GM23338 (cell line): Measurements from ENCODE around the gene JAZF1. TPM values are rescaled to one million over a fixed set of nuclear protein-coding genes. Genes with fewer than 3 reads are reported as not detected.

ENCODE experiments used
- ATAC-seq: fragments of 200-7000 bp; cut with Tn5 transposase; 3 replicates; pipeline ENCODE4 v1.9.1; 2020
- DNase-seq: peaks from one replicate; pipeline ENCODE4 v3.0.0-alpha.2; 2015; ENCODE audit warnings: low spot score
- H2AFZ ChIP-seq: fragments of 200-600 bp; sonication (generic); 2 replicates; pipeline ENCODE4 v1.8.0; 2016; ENCODE audit warnings: antibody characterized with exemption, mild to moderate bottlenecking, moderate library complexity
- H3F3A ChIP-seq: fragments of 200-600 bp; sonication (generic); replicated peaks from 2 replicates; pipeline ENCODE4 v1.8.0; 2017; ENCODE audit warnings: antibody characterized with exemption, mixed run types, low read depth
- H3K27ac ChIP-seq: fragments of 200-600 bp; sonication (generic); 2 replicates; pipeline ENCODE4 v1.6.1; 2016; ENCODE audit warnings: low read depth
- H3K27me3 ChIP-seq: fragments of 200-600 bp; sonication (generic); 2 replicates; pipeline ENCODE4 v1.8.0; 2016; ENCODE audit warnings: mild to moderate bottlenecking, mixed run types, moderate library complexity; ENCODE audit not compliant: insufficient read depth
- H3K36me3 ChIP-seq: fragments of 200-600 bp; sonication (generic); 2 replicates; pipeline ENCODE4 v1.8.0; 2016; ENCODE audit warnings: mild to moderate bottlenecking; ENCODE audit not compliant: insufficient read depth
- H3K4me1 ChIP-seq: fragments of 200-600 bp; sonication (generic); 2 replicates; pipeline ENCODE4 v1.8.0; 2016; ENCODE audit warnings: mild to moderate bottlenecking, moderate library complexity; ENCODE audit not compliant: insufficient read depth
- H3K4me2 ChIP-seq: fragments of 200-600 bp; sonication (generic); 2 replicates; pipeline ENCODE4 v1.7.1; 2017; ENCODE audit warnings: mixed run types
- H3K4me3 ChIP-seq: fragments of 200-600 bp; sonication (generic); 2 replicates; pipeline ENCODE4 v1.6.1; 2016; ENCODE audit warnings: mixed run types
- H3K79me2 ChIP-seq: fragments of 200-600 bp; sonication (generic); replicated peaks from 2 replicates; pipeline ENCODE4 v1.8.0; 2017; ENCODE audit warnings: mild to moderate bottlenecking; ENCODE audit not compliant: insufficient read depth
- H3K9me2 ChIP-seq: fragments of 200-600 bp; sonication (generic); 2 replicates; pipeline ENCODE4 v1.8.0; 2017; ENCODE audit not compliant: insufficient read depth
- H4K20me1 ChIP-seq: fragments of 200-600 bp; sonication (generic); replicated peaks from 2 replicates; pipeline ENCODE4 v1.8.0; 2017; ENCODE audit warnings: mild to moderate bottlenecking; ENCODE audit not compliant: insufficient read depth
- H3K27ac Mint-ChIP-seq: 2 replicates; pipeline ENCODE4 v1.8.0; 2020; ENCODE audit warnings: inconsistent platforms, mild to moderate bottlenecking, moderate library complexity, mixed read lengths
- H3K27me3 Mint-ChIP-seq: 3 replicates; pipeline ENCODE4 v1.8.0; 2022; ENCODE audit warnings: low read depth, mild to moderate bottlenecking, moderate library complexity, mixed read lengths, inconsistent platforms; ENCODE audit not compliant: insufficient read depth, poor library complexity
- H3K36me3 Mint-ChIP-seq: 3 replicates; pipeline ENCODE4 v1.8.0; 2021; ENCODE audit warnings: low read depth, mild to moderate bottlenecking, inconsistent platforms, moderate library complexity, mixed read lengths
- H3K4me1 Mint-ChIP-seq: 3 replicates; pipeline ENCODE4 v1.8.0; 2020; ENCODE audit warnings: mild to moderate bottlenecking, inconsistent platforms, mixed read lengths
- H3K4me3 Mint-ChIP-seq: 3 replicates; pipeline ENCODE4 v1.8.0; 2021; ENCODE audit warnings: moderate library complexity, mild to moderate bottlenecking, inconsistent platforms, mixed read lengths
- H3K9me3 Mint-ChIP-seq: 3 replicates; pipeline ENCODE4 v1.8.0; 2020; ENCODE audit warnings: moderate library complexity, mild to moderate bottlenecking, inconsistent platforms, mixed read lengths
- CREB1 ChIP-seq: fragments of 250-450 bp; sonication (Bioruptor Pico); IDR thresholded peaks from 2 replicates; pipeline ENCODE4 v1.5.0; 2020; ENCODE audit warnings: low read depth, mild to moderate bottlenecking, moderate library complexity
- CTCF ChIP-seq, 2 experiments: fragments of 200-600 bp in 1 of 2; sonication (generic) in 1 of 2; conservative IDR thresholded peaks; 2 replicates each; pipeline versions ENCODE4 v1.5.1 to v1.6.1; 2016 to 2017; ENCODE audit warnings: antibody characterized with exemption in 2 of 2, low read depth in 2 of 2, mild to moderate bottlenecking in 2 of 2, moderate library complexity in 1 of 2
- ETS1 ChIP-seq: IDR thresholded peaks from 2 replicates; pipeline ENCODE4 v1.6.1; 2016; ENCODE audit warnings: antibody characterized with exemption
- EZH2 ChIP-seq: fragments of 200-600 bp; sonication (generic); IDR thresholded peaks from one replicate; pipeline ENCODE4 v1.8.0; 2017; ENCODE audit warnings: antibody characterized with exemption, mild to moderate bottlenecking, low read depth; ENCODE audit not compliant: unreplicated experiment
- JUNB ChIP-seq: IDR thresholded peaks from one replicate; pipeline ENCODE4 v1.6.1; 2016; ENCODE audit warnings: antibody characterized with exemption; ENCODE audit not compliant: unreplicated experiment
- NANOG ChIP-seq: IDR thresholded peaks from 2 replicates; pipeline ENCODE4 v1.6.1; 2016; ENCODE audit warnings: antibody characterized with exemption, borderline replicate concordance
- POLR2AphosphoS5 ChIP-seq: IDR thresholded peaks from 2 replicates; pipeline ENCODE4 v1.6.1; 2016; ENCODE audit warnings: antibody characterized with exemption, low read depth
- ZNF114 ChIP-seq: fragments of 250-450 bp; sonication (Bioruptor Pico); IDR thresholded peaks from 2 replicates; pipeline ENCODE4 v1.5.0; 2020; ENCODE audit warnings: mild to moderate bottlenecking, moderate library complexity
- ZNF331 ChIP-seq: fragments of 250-450 bp; sonication (Bioruptor Pico); IDR thresholded peaks from 2 replicates; pipeline ENCODE4 v1.5.0; 2020; ENCODE audit warnings: low read depth, mild to moderate bottlenecking, moderate library complexity
- polyA plus RNA-seq: library from polyadenylated mRNA; unstranded; fragments of >200 nt; fragmentation: Nextera tagmentation; extraction: Ambion mirVana; gene quantifications from 2 replicates; pipeline ENCODE4 v1.2.1, GENCODE V29; 2016
- total RNA-seq: library from RNA; depleted of rRNA; stranded (reverse); fragments of >200 nt; shearing (Covaris generic); gene quantifications from 2 replicates; pipeline ENCODE4 v1.2.3, GENCODE V29; 2014
- TF ChIP-seq, protein P1 (sequence below): fragments of 250-450 bp; sonication (Bioruptor Pico); IDR thresholded peaks from 2 replicates; pipeline ENCODE4 v1.5.0; 2020; ENCODE audit warnings: mild to moderate bottlenecking, moderate library complexity

The JAZF1 gene
- total and polyA plus RNA-seq, 2 experiments from 2014 or later, result 12.2 to 22.2 TPM

DNA sequence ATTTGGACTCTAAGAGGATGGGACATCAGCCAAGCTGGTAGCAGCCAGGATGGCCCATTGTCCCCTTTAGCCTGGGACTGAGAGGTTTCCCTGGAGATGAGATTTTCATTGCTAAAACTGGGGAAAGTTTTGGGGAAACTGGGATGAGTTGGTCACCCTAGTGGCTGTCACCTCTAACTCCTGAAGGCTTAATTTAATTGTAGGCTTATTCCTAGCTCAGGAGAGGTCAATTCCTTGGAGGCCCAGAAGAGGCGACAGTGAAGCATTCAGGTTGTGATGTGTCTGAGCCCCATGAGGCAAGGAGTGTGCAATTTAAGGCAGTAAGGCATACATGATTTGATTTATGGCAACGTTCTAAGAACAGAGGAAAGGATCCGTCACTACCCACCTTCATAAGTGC lies 24.9 kb upstream of the JAZF1 start:
- Mint-ChIP-seq H3K27ac (no peak overlapping the region), H3K4me1 (peaks cover 5% of the 10 kb centered on the region), H3K9me3 (no peaks in the 10 kb centered on the region), H3K4me3 (no peak overlapping the region), H3K36me3 (no peaks in the 10 kb centered on the region), H3K27me3 (peaks cover 5% of the 10 kb centered on the region)
- no peaks in the 10 kb centered on the region for H4K20me1 ChIP-seq
- ATAC-seq (peak; percentile 66), DNase-seq (peak; percentile 54)
- no peaks in the 10 kb centered on the region for H3K4me1 ChIP-seq
- H2AFZ ChIP-seq, result no peak overlapping the region
- no peaks in the 10 kb centered on the region for H3K36me3 ChIP-seq
- H3K79me2 ChIP-seq, result no peaks in the 10 kb centered on the region
- no peak overlapping the region for H3K4me3 ChIP-seq
- H3K27ac ChIP-seq, result no peak overlapping the region
- no peak overlapping the region for H3K4me2 ChIP-seq
- no peaks in the 10 kb centered on the region for H3F3A ChIP-seq
- H3K9me2 ChIP-seq, result peaks cover 3% of the 10 kb centered on the region; the same call in 1 of the 2 replicates
- no peaks in the 10 kb centered on the region for H3K27me3 ChIP-seq
- TF ChIP-seq NANOG (no peak), CTCF (conservative IDR thresholded peaks at IDR 0.05; ENCODE audit: low read depth in 2 of 2) (peak; percentile 37 to 48)

DNA sequence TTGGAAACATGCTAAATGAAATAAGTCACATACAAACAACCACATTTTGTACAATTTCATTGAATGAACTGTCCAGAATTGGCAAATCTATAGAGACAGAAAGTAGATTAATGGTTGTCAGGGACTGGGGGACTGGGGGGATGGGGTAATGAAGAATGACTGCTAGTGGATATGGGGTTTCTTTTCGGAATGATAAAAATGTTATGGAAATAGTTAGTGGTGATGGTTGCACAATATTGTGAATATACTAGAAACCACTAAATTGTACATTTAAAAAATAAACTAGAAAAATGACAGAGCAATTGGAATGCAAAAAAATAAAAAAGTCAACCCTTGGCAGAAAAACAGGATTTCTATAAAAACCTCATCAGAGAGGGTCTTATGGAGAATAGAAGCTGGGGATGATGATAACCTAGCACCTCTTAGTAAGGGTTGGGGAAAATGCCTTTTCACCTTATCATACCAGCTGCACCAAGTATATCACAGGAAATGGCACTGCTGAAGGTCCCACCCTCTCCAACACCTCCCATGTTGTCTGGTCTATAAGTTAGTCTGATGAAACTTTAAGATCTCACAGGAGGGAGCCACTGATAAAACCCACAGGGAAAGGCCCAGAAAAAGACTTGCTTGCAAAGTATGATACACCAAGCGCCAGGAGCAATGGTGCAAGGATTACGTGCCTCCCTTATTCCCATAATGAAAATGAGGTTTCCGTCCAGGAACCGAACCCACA lies 23.1 kb upstream of the JAZF1 start:
- no peak for ATAC-seq
- TF ChIP-seq EZH2 (no peak), JUNB (no peak), ZNF114 (CRISPR knock-in tag) (no peak), POLR2AphosphoS5 (no peak), ETS1 (no peak), CREB1 (CRISPR knock-in tag) (no peak), ZNF331 (no peak), CTCF (conservative IDR thresholded peaks at IDR 0.05; ENCODE audit: low read depth in 2 of 2) (no peak)
- TF ChIP-seq, protein P1, sequence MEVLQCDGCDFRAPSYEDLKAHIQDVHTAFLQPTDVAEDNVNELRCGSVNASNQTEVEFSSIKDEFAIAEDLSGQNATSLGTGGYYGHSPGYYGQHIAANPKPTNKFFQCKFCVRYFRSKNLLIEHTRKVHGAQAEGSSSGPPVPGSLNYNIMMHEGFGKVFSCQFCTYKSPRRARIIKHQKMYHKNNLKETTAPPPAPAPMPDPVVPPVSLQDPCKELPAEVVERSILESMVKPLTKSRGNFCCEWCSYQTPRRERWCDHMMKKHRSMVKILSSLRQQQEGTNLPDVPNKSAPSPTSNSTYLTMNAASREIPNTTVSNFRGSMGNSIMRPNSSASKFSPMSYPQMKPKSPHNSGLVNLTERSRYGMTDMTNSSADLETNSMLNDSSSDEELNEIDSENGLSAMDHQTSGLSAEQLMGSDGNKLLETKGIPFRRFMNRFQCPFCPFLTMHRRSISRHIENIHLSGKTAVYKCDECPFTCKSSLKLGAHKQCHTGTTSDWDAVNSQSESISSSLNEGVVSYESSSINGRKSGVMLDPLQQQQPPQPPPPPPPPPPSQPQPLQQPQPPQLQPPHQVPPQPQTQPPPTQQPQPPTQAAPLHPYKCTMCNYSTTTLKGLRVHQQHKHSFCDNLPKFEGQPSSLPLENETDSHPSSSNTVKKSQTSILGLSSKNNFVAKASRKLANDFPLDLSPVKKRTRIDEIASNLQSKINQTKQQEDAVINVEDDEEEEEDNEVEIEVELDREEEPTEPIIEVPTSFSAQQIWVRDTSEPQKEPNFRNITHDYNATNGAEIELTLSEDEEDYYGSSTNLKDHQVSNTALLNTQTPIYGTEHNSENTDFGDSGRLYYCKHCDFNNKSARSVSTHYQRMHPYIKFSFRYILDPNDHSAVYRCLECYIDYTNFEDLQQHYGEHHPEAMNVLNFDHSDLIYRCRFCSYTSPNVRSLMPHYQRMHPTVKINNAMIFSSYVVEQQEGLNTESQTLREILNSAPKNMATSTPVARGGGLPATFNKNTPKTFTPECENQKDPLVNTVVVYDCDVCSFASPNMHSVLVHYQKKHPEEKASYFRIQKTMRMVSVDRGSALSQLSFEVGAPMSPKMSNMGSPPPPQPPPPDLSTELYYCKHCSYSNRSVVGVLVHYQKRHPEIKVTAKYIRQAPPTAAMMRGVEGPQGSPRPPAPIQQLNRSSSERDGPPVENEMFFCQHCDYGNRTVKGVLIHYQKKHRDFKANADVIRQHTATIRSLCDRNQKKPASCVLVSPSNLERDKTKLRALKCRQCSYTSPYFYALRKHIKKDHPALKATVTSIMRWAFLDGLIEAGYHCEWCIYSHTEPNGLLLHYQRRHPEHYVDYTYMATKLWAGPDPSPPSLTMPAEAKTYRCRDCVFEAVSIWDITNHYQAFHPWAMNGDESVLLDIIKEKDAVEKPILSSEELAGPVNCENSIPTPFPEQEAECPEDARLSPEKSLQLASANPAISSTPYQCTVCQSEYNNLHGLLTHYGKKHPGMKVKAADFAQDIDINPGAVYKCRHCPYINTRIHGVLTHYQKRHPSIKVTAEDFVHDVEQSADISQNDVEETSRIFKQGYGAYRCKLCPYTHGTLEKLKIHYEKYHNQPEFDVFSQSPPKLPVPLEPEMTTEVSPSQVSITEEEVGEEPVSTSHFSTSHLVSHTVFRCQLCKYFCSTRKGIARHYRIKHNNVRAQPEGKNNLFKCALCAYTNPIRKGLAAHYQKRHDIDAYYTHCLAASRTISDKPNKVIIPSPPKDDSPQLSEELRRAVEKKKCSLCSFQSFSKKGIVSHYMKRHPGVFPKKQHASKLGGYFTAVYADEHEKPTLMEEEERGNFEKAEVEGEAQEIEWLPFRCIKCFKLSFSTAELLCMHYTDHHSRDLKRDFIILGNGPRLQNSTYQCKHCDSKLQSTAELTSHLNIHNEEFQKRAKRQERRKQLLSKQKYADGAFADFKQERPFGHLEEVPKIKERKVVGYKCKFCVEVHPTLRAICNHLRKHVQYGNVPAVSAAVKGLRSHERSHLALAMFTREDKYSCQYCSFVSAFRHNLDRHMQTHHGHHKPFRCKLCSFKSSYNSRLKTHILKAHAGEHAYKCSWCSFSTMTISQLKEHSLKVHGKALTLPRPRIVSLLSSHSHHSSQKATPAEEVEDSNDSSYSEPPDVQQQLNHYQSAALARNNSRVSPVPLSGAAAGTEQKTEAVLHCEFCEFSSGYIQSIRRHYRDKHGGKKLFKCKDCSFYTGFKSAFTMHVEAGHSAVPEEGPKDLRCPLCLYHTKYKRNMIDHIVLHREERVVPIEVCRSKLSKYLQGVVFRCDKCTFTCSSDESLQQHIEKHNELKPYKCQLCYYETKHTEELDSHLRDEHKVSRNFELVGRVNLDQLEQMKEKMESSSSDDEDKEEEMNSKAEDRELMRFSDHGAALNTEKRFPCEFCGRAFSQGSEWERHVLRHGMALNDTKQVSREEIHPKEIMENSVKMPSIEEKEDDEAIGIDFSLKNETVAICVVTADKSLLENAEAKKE (CRISPR knock-in tag), result no peak

More for the DNA sequence above, 23.1 kb upstream of the JAZF1 start:
- H3K4me3 ChIP-seq, result no peak overlapping the region
- H3K27me3 ChIP-seq, result no peaks in the 10 kb centered on the region
- no peak overlapping the region for H3K4me3 Mint-ChIP-seq
- H3K27ac ChIP-seq, result no peak overlapping the region
- no peaks in the 10 kb centered on the region for H3K36me3 Mint-ChIP-seq
- H3K36me3 ChIP-seq, result no peaks in the 10 kb centered on the region
- H4K20me1 ChIP-seq, result no peaks in the 10 kb centered on the region
- H3K27ac Mint-ChIP-seq, result no peak overlapping the region
- no peaks in the 10 kb centered on the region; the same call in 2 of the 3 replicates for H3K4me1 Mint-ChIP-seq
- H2AFZ ChIP-seq, result no peak overlapping the region
- peaks cover 5% of the 10 kb centered on the region for H3K27me3 Mint-ChIP-seq
- H3K9me2 ChIP-seq, result no peaks in the 10 kb centered on the region; the same call in 1 of the 2 replicates
- no peak overlapping the region for H3K4me2 ChIP-seq
- no peaks in the 10 kb centered on the region for H3K4me1 ChIP-seq
- H3K79me2 ChIP-seq, result no peaks in the 10 kb centered on the region
- DNase-seq, result no peak
- no peaks in the 10 kb centered on the region for H3K9me3 Mint-ChIP-seq
- no peaks in the 10 kb centered on the region for H3F3A ChIP-seq
